Stimulated activated memory B cell treated with anti-CD40 and anti-IgM and Interleukin-4, amounts not matched to agents 10 μg/mL and 1 μg/mL and 100 μg/mL, for 72 hours (primary cell): ENCODE measurements around the gene TSTD2.
"Not testable (repeated sequence)": the region's sequence is repeated elsewhere in the genome, so short reads cannot be mapped to it uniquely, and the experiment has no call there.

Experiments
- ATAC-seq: fragments of 150-1000 bp; cut with Tn5 transposase; 2 replicates; pipeline ENCODE4 v1.10.0; 2021
- H3K27ac Mint-ChIP-seq: one replicate; pipeline ENCODE4 v1.8.0; 2022; ENCODE audit warnings: mild to moderate bottlenecking, mixed read lengths
- H3K27me3 Mint-ChIP-seq: one replicate; pipeline ENCODE4 v1.8.0; 2022; ENCODE audit warnings: mixed read lengths
- H3K36me3 Mint-ChIP-seq: one replicate; pipeline ENCODE4 v1.8.0; 2022; ENCODE audit warnings: mixed read lengths
- H3K4me1 Mint-ChIP-seq: one replicate; pipeline ENCODE4 v1.8.0; 2022; ENCODE audit warnings: mixed read lengths
- H3K4me3 Mint-ChIP-seq: one replicate; pipeline ENCODE4 v1.8.0; 2022; ENCODE audit warnings: mild to moderate bottlenecking, moderate library complexity, mixed read lengths
- H3K9me3 Mint-ChIP-seq: one replicate; pipeline ENCODE4 v1.8.0; 2022; ENCODE audit warnings: mixed read lengths

Gene TSTD2

GRCh38 chr9:97645720-97646119 lies 12.6 kb upstream of the TSTD2 start:
- H3K36me3 Mint-ChIP-seq: peaks cover 20% of the 10 kb centered on the region
- no peak overlapping the region for H3K4me3 Mint-ChIP-seq
- ATAC-seq: no peak
- no peaks in the 10 kb centered on the region for H3K9me3 Mint-ChIP-seq
- H3K27me3 Mint-ChIP-seq: no peaks in the 10 kb centered on the region
- H3K27ac Mint-ChIP-seq: no peak overlapping the region
- H3K4me1 Mint-ChIP-seq: no peaks in the 10 kb centered on the region

GRCh38 chr9:97640325-97640724 lies 7.2 kb upstream of the TSTD2 start:
- Mint-ChIP-seq H3K4me1 (peaks cover 35% of the 10 kb centered on the region), H3K27ac (no peak overlapping the region), H3K4me3 (no peak overlapping the region), H3K36me3 (peaks cover 21% of the 10 kb centered on the region), H3K9me3 (no peaks in the 10 kb centered on the region), H3K27me3 (no peaks in the 10 kb centered on the region)
- no peak for ATAC-seq

- H3K9me3 Mint-ChIP-seq: no peaks in the 10 kb centered on the region
- H3K4me1 Mint-ChIP-seq: peaks cover 51% of the 10 kb centered on the region
- H3K4me3 Mint-ChIP-seq: no peak overlapping the region
- no peaks in the 10 kb centered on the region for H3K27me3 Mint-ChIP-seq
- H3K27ac Mint-ChIP-seq: no peak overlapping the region
- no peak for ATAC-seq
- peaks cover 15% of the 10 kb centered on the region for H3K36me3 Mint-ChIP-seq
Measured at GRCh38 chr9:97638666-97639065, 5.5 kb upstream of the TSTD2 start.

GRCh38 chr9:97636903-97637302 lies 3.7 kb upstream of the TSTD2 start:
- peaks cover 11% of the 10 kb centered on the region for H3K36me3 Mint-ChIP-seq
- peak overlapping the region; percentile 2 for H3K4me3 Mint-ChIP-seq
- H3K27ac Mint-ChIP-seq: peak overlapping the region; percentile 2
- ATAC-seq: no peak
- H3K9me3 Mint-ChIP-seq: no peaks in the 10 kb centered on the region
- peaks cover 58% of the 10 kb centered on the region for H3K4me1 Mint-ChIP-seq
- H3K27me3 Mint-ChIP-seq: no peaks in the 10 kb centered on the region

GRCh38 chr9:97635026-97635425 lies 1.9 kb upstream of the TSTD2 start:
- peaks cover 5% of the 10 kb centered on the region for H3K36me3 Mint-ChIP-seq
- no peak for ATAC-seq
- H3K27ac Mint-ChIP-seq: peak overlapping the region; percentile 87
- no peaks in the 10 kb centered on the region for H3K27me3 Mint-ChIP-seq
- H3K4me3 Mint-ChIP-seq: peak overlapping the region; percentile 89
- H3K9me3 Mint-ChIP-seq: no peaks in the 10 kb centered on the region
- H3K4me1 Mint-ChIP-seq: peaks cover 68% of the 10 kb centered on the region

- Mint-ChIP-seq H3K4me1 (peaks cover 70% of the 10 kb centered on the region), H3K36me3 (peaks cover 5% of the 10 kb centered on the region)
- ATAC-seq: no peak
Measured at GRCh38 chr9:97633859-97634490, 807 bp upstream of the TSTD2 start.

GRCh38 chr9:97632248-97632984 lies 752 bp downstream of the TSTD2 start:
- ATAC-seq: peak; percentile 7
- H3K4me1 Mint-ChIP-seq: peaks cover 54% of the 10 kb centered on the region

More at GRCh38 chr9:97633859-97634490, 807 bp upstream of the TSTD2 start:
- no peaks in the 10 kb centered on the region for H3K27me3 Mint-ChIP-seq
- H3K4me3 Mint-ChIP-seq: peak overlapping the region; percentile 89
- H3K27ac Mint-ChIP-seq: peak overlapping the region; percentile 87
- no peaks in the 10 kb centered on the region for H3K9me3 Mint-ChIP-seq

GRCh38 chr9:97630591-97630990 lies 2.6 kb downstream of the TSTD2 start:
- Mint-ChIP-seq H3K27ac (no peak overlapping the region), H3K36me3 (no peaks in the 10 kb centered on the region), H3K27me3 (no peaks in the 10 kb centered on the region), H3K9me3 (no peaks in the 10 kb centered on the region), H3K4me3 (no peak overlapping the region), H3K4me1 (peaks cover 40% of the 10 kb centered on the region)
- no peak for ATAC-seq

More at GRCh38 chr9:97632248-97632984, 752 bp downstream of the TSTD2 start:
- Mint-ChIP-seq H3K36me3 (peaks cover 5% of the 10 kb centered on the region), H3K27ac (peak overlapping the region; percentile 87), H3K9me3 (no peaks in the 10 kb centered on the region), H3K4me3 (peak overlapping the region; percentile 89), H3K27me3 (no peaks in the 10 kb centered on the region)

- H3K27ac Mint-ChIP-seq: no peak overlapping the region
- no peak for ATAC-seq
- H3K27me3 Mint-ChIP-seq: no peaks in the 10 kb centered on the region
- H3K36me3 Mint-ChIP-seq: peaks cover 11% of the 10 kb centered on the region
- H3K9me3 Mint-ChIP-seq: no peaks in the 10 kb centered on the region
- peaks cover 26% of the 10 kb centered on the region for H3K4me1 Mint-ChIP-seq
- H3K4me3 Mint-ChIP-seq: no peak overlapping the region
Measured at GRCh38 chr9:97629156-97629555, 4.0 kb downstream of the TSTD2 start.

- no peak overlapping the region for H3K4me3 Mint-ChIP-seq
Measured at GRCh38 chr9:97628668-97629067, 4.5 kb downstream of the TSTD2 start.

GRCh38 chr9:97627624-97628023 lies 5.5 kb downstream of the TSTD2 start:
- H3K4me1 Mint-ChIP-seq: peaks cover 21% of the 10 kb centered on the region
- H3K36me3 Mint-ChIP-seq: peaks cover 24% of the 10 kb centered on the region
- H3K27me3 Mint-ChIP-seq: no peaks in the 10 kb centered on the region
- no peak overlapping the region for H3K4me3 Mint-ChIP-seq
- no peak overlapping the region for H3K27ac Mint-ChIP-seq
- H3K9me3 Mint-ChIP-seq: no peaks in the 10 kb centered on the region
- no peak for ATAC-seq

More at GRCh38 chr9:97628668-97629067, 4.5 kb downstream of the TSTD2 start:
- Mint-ChIP-seq H3K27me3 (no peaks in the 10 kb centered on the region), H3K36me3 (peaks cover 16% of the 10 kb centered on the region), H3K27ac (no peak overlapping the region), H3K4me1 (peaks cover 22% of the 10 kb centered on the region), H3K9me3 (no peaks in the 10 kb centered on the region)
- no peak for ATAC-seq

GRCh38 chr9:97625620-97626019 lies 7.5 kb downstream of the TSTD2 start:
- H3K27me3 Mint-ChIP-seq: no peaks in the 10 kb centered on the region
- no peak overlapping the region for H3K27ac Mint-ChIP-seq
- no peaks in the 10 kb centered on the region for H3K9me3 Mint-ChIP-seq
- peaks cover 8% of the 10 kb centered on the region for H3K4me1 Mint-ChIP-seq
- H3K4me3 Mint-ChIP-seq: no peak overlapping the region
- ATAC-seq: no peak
- H3K36me3 Mint-ChIP-seq: peaks cover 43% of the 10 kb centered on the region

GRCh38 chr9:97623946-97624345 lies 9.2 kb downstream of the TSTD2 start:
- H3K4me1 Mint-ChIP-seq: peaks cover under 1% of the 10 kb centered on the region
- H3K4me3 Mint-ChIP-seq: no peak overlapping the region
- no peak for ATAC-seq
- H3K27ac Mint-ChIP-seq: no peak overlapping the region
- H3K27me3 Mint-ChIP-seq: no peaks in the 10 kb centered on the region
- H3K9me3 Mint-ChIP-seq: no peaks in the 10 kb centered on the region
- peaks cover 50% of the 10 kb centered on the region for H3K36me3 Mint-ChIP-seq

- not testable (repeated sequence) for ATAC-seq
Measured at GRCh38 chr9:97622483-97622882, 10.7 kb downstream of the TSTD2 start.

GRCh38 chr9:97620063-97620462 lies 13.1 kb downstream of the TSTD2 start:
- peaks cover 21% of the 10 kb centered on the region for H3K4me1 Mint-ChIP-seq
- H3K36me3 Mint-ChIP-seq: peaks cover 75% of the 10 kb centered on the region
- H3K27me3 Mint-ChIP-seq, H3K9me3 Mint-ChIP-seq, ATAC-seq, H3K4me3 Mint-ChIP-seq, H3K27ac Mint-ChIP-seq: not testable (repeated sequence)

More at GRCh38 chr9:97622483-97622882, 10.7 kb downstream of the TSTD2 start:
- H3K27ac Mint-ChIP-seq, H3K4me3 Mint-ChIP-seq, H3K27me3 Mint-ChIP-seq, H3K9me3 Mint-ChIP-seq: not testable (repeated sequence)
- Mint-ChIP-seq H3K4me1 (peaks cover 13% of the 10 kb centered on the region), H3K36me3 (peaks cover 62% of the 10 kb centered on the region)

GRCh38 chr9:97617939-97618416 lies 15.2 kb downstream of the TSTD2 start:
- Mint-ChIP-seq H3K4me3 (no peak overlapping the region), H3K27me3 (no peaks in the 10 kb centered on the region), H3K9me3 (no peaks in the 10 kb centered on the region), H3K27ac (peak overlapping the region; percentile 33), H3K4me1 (peaks cover 21% of the 10 kb centered on the region), H3K36me3 (peaks cover 55% of the 10 kb centered on the region)
- ATAC-seq: peak; percentile 59
